GM21723 (cell line): ENCODE data around the gene FUT7.

Source experiments
- ATAC-seq: cut with Tn5 transposase; IDR thresholded peaks from one replicate; pipeline ENCODE4 v1.9.1; 2021; ENCODE audit warnings: mild to moderate bottlenecking, moderate library complexity; ENCODE audit not compliant: unreplicated experiment

Gene FUT7

GRCh38 chr9:136985027-136985602 is 46.8 kb downstream of the FUT7 start:
- ATAC-seq: no peak

DNA sequence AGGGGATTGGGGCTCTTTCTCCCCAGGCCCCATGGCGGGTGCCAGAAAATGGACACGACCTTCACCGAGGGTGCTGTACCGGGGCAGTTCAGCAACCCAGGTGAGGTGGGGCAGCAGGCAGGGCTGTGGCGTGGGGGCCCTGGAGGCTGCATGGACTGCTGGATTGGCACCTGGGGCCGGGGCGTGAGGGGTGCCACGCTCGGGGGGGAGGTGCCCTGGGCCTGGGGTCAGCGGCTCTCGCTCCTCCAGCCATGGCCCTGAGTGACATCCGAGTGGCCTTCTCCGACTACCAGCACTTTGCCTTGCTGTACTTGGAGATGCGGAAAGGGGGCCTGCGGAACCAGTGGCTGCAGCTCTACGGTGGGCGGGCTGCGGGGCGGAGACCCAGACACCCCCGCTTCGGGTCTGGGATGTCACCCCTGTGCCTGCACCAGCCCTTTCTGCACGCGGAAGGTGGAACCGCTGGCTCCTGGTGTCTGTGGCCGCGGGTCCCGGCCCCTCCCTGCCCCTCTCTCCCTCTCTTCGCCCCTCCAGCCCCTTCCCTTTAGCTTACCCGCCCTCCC is 47.3 kb downstream of the FUT7 start:
- no peak for ATAC-seq

GRCh38 chr9:136983656-136984314 is 48.1 kb downstream of the FUT7 start:
- ATAC-seq: no peak

DNA sequence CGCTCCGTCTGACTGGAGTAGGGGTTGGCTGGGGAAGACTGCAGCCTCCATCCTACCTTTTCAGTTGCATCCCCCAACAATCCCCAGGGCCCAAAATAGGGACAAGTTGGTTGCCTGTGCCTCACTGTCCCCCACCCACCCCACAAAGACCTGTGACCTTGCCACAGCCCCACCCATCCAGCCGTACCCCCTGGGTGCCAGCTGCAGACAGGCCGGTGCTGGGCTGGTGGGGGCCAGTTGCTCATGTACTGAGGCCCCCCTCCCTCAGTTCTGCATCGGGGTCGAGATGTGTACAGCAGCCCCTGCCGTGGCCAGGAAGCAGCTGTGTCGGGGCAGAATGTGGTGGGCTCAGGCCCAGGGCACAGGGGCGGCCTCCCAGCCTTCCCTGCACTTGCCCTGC is 48.7 kb downstream of the FUT7 start:
- ATAC-seq: no peak

- no peak for ATAC-seq
Measured at GRCh38 chr9:136982232-136983051, 49.4 kb downstream of the FUT7 start, which contains the start of gene LCNL1. LCNL1 (plus strand) TSS chr9:136982993; CDS start chr9:136983587, 594 bp downstream.

DNA sequence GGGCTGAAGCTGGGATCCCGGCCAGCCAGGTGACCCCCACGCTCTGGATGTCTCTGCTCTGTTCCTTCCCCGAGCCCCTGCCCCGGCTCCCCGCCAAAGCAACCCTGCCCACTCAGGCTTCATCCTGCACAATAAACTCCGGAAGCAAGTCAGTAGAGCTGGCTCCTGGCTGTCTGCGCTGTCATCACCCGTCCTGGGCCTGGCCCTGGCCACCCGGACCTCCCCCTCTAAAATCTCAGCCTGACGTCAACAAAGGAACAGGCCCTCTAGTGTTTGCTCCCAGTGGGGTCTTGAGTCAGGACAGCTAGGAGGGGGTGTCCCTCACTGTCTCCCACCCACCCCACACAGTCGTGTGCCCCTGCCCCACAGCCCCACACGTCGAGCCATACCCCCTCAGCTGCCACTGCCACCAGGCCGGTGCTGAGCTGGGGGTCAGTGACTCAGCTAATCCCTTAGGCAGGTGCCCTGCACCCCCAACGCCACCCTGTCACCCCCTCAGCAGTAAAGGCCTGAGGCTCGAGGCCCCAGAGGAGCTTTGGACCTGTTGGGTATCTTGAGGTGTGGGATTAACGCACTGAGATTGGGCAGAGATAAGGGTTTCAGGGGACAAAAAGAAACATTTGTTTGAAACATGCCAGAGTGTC is 50.2 kb downstream of the FUT7 start:
- ATAC-seq: no peak

DNA sequence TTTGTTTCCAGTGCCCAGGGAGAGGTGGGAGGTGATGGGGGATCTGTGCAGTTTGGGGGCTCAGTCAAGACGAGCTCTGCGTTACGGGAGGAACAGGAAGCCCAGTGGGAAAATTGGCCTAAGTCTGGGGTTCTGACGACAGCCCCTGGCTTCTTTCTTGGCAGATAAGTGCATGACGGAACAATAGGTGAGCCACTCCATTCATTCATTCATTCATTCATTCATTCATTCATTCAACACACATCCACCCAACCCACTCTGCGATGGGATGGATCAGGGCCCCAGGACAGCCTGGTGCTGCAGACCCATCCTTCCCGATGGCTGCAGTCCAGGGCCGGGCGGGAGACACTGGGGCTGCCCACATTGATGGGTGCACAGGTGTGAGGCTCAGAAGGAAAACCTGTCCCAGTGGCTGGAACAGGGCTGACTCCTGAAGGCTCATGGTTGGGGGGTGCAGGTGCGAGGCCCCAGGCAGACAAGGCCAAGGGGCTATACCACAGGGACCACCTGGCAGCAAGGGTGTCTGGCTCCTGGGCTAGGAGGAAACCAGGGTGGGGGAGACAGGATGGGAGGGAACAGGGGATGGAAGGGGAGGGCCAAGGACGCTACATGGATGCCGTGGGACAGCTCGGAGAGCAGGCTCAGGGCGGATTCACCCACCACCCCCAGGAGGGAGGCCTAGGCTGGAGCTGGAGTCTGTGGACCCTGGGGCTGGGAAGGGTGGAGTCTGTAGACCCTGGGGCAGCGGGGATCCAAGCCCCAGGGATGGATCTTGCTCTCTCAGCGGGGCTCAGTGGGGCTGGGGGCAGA is 51.0 kb downstream of the FUT7 start:
- ATAC-seq: no peak
